GM19035 (cell line): ENCODE data around the gene FOXK2.

ENCODE experiments used
- ATAC-seq: cut with Tn5 transposase; IDR thresholded peaks from one replicate; pipeline ENCODE4 v1.9.1; 2021; ENCODE audit not compliant: unreplicated experiment

Gene FOXK2

DNA sequence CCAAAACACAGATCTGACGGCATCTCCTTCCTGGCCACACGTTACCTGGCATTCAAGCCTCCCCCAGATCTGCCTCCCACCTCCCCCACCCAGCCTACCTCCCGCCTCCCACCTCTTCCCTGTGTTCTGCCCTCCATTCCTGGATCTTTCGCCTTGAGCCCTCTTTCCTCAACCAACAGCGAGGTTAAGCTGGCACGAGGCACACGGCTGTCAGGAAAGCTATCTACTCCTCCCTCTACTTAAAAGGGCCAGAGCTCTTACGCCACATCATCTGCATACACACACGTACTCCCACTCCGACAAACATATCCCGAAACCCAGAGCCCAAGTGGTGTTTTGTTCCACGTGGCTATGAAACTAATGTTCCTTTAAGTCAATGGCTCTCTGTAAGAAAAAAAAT is 110.7 kb downstream of the FOXK2 start:
- ATAC-seq: no peak

GRCh38 chr17:82631544-82631943 is 112.0 kb downstream of the FOXK2 start:
- ATAC-seq: no peak

- ATAC-seq: no peak
These were observed 112.9 kb downstream of the FOXK2 start for GRCh38 chr17:82632451-82632850.

GRCh38 chr17:82633343-82633742 is 113.8 kb downstream of the FOXK2 start:
- no peak for ATAC-seq

GRCh38 chr17:82636626-82637598 is 117.4 kb downstream of the FOXK2 start:
- ATAC-seq: no peak

- no peak for ATAC-seq
These were observed 118.7 kb downstream of the FOXK2 start for GRCh38 chr17:82638183-82638773.

- no peak for ATAC-seq
These were observed 120.1 kb downstream of the FOXK2 start for GRCh38 chr17:82639628-82640027.

DNA sequence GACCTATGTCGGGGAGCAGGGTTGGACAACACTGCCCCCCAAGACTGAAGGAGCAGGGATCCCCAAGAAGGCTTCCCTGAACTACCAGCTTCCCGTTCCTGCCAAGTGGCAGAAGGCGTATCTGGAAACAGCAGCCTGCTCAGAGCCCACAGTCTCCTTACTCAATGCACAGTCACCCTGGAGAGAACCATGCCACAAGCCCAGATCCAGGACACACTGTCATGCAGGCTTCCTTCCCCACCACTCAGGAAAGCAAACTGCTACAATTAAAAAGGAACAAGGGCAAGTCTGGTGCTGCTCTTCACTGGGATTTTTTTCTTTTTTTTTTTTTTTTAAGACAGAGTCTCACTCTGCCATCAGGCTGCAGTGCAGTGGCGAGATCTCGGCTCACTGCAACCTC is 120.5 kb downstream of the FOXK2 start:
- ATAC-seq: no peak

DNA sequence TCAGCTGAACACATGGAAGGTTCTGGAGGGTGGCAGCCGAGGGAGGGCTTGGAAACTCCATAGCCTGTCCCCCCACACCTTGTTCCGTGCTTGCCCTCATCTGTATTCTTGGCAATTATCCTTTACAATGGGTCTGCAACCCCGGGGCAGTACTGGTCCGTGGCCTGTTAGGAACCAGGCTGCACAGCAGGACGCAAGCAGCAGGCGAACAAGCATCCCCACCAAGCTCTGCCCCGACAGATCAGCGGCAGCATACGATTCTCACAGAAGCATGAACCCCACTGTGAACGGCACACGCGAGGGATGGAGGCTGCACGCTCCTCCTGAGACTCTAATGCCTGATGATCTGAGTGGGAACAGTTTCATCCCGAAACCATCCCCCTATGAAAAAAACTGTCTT is 122.5 kb downstream of the FOXK2 start:
- ATAC-seq: no peak

DNA sequence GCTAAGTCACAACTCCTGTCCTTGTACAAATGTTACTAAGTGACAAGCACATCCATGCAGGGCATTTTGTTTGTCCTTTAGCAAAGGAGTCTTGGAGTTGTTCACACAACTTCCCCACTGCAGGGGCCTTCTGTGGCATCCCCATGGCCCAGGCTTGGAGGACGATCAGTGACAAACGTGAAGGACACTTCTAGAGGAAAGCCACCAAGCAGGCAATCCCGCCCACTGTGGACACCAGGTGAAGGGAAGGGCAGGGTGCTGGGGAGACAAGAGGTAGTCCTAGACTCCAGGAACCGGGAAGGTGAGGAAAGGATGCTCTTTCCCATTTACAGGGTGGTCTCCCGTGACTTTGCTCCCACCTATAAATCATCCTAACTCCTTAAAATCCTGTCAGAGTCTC is 124.6 kb downstream of the FOXK2 start:
- ATAC-seq: no peak

DNA sequence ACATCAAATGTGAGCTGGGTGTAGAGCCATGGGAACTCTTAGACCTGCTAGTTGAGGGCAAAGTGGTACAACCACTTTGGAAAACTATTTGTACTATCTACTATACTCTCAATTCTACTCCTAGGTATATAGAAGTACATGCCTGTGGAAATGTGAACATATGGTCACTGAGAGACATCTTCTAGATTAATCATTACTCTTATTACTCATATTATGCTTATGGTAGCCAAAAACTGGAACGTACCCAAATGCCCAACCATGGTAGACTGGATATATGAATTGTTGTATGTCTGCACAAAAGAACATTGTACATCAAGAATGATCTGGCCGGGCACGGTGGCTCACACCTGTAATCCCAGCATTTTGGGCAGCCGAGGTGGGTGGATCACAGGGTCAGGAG is 126.0 kb downstream of the FOXK2 start:
- ATAC-seq: no peak

DNA sequence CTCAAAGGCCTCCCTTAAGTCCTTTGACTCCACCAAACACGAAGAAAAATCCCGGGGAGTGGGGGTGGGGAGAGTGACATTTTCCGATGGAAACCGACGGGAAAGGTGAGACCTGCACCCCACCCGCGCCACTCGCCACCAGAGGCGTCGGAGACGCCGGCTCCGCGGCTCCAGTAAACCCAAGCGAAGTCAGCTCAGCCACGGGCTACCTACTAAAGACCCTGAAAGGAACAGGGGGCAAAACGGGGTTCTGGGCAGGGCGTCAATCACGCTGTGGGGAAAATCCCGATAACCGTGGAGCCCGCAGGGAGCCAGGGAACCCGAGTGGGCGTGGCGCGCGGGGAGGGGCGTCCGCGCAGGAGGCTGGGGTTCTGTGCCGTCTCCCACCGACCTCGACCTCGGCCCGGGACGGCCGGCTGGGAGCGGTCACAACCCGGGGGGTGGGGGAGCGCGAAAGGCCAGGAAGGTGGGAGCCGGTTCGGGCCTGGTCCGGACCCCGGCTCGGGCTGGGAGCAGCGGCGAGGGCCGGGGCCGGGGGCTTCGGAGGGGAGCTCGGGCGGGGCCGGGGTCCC is 128.1 kb downstream of the FOXK2 start:
- peak; percentile 29 for ATAC-seq

DNA sequence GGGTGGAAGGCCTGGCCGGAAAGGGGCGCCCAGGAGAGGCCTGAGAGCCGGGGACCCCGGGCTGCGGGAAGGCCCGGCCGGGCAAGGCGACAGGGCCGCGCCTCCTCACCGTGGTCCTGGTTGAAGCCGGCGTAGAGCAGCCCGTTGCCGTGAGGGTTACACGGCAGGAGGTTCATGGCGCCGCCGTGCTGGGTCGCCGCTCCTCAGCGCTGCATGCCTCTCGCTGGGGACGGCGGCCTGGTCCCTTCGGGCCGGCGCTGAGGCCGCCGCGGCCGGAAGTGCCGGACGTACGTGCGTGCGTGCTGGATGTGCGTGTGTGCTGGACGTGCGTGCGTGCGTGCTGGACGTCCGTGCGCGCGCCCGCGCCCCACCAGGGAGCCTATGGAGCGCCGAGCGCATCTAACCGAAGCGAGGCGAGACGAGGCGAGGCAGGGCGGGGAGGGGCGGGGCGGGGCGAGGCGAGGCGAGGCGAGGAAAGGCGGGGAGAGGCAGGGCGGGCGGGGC is 128.7 kb downstream of the FOXK2 start, which contains the start of gene WDR45B:
Gene WDR45B, minus strand, starts transcription at position 280 of the 504 bp plus-strand sequence. Its CDS starts 104 bp downstream, at position 176.
- peak; percentile 82 for ATAC-seq

GRCh38 chr17:82648742-82649331 is 129.3 kb downstream of the FOXK2 start:
- no peak for ATAC-seq

DNA sequence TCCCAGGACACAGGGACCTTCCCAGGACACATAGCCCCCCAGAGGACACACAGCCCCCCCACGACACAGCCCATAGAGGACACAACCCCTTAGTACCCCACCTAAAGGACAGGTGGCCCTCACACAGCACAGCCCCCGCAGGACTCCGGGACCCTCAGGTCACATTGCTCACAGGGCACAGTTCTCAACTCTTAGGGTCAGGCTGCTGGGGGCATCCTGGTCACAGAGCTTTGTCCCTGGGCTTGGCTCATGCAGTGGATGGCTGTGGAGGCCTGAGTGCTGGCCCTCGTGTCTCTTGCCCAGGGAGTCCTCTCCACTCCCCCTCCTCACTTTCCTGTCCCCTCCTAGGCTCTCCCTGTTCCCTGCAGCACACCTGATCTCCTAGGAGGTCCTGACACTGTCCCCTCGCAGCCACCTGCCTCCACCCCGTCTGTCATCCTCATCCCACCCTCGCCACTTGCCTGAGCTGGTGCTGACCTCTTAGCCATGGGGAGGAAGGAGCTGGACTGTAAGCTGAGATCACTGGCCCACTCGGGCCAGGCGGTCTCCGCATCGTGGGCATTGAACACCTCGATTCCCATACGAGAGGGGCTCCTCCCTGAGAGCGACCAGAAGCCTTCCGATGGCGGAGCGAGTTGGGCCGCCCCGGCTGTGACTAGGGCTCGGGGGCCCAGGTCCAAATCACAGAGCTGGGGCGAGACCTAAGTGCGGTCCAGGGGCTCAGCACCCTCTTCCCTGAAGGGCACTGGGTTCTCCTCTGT is 130.1 kb downstream of the FOXK2 start:
- no peak for ATAC-seq

- ATAC-seq: no peak
These were observed 131.2 kb downstream of the FOXK2 start for GRCh38 chr17:82650723-82651122.

DNA sequence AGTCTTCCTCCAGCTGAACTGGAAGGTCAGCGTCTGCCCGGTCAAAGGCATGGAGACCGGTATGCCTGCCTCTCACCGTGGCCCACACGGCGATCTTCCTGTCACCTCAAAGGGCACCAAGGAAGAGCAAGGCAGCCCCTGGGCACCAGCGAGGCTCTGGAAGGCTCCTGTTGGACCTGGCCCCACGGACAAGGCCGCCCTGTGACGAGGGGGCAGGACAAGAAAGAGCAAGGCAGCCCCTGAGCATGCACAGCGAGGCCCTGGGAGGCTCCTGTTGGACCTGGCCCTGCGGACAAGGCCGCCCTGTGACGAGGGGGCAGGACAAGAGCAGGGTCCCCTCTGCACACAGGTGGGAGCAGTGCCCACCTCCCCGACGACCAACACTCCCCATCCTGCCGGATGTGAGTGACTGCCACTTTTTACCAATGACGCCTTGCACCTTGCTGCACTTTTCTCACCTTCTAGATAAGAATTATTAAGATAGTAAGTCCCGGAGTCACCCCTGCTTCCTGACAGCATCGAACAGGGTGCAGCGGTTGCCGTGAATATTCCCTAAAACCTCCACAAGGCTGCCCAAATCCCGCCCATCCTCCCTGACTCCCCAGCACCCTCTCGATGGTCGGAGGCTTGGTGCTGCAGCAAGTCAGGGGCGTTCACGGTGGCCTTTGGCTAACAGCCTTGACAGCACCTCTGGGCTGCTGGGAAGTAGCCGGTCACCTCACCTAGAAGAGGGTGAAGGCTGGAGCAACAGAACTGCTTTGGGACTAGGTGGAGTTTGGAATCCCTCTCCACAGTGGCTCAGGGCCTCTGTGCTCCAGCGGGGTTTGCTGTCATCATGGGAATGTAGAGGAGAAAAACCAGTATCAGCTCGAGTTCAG is 134.4 kb downstream of the FOXK2 start:
- ATAC-seq: no peak
